ENCODE results near the gene SUFU.

Gene SUFU

DNA sequence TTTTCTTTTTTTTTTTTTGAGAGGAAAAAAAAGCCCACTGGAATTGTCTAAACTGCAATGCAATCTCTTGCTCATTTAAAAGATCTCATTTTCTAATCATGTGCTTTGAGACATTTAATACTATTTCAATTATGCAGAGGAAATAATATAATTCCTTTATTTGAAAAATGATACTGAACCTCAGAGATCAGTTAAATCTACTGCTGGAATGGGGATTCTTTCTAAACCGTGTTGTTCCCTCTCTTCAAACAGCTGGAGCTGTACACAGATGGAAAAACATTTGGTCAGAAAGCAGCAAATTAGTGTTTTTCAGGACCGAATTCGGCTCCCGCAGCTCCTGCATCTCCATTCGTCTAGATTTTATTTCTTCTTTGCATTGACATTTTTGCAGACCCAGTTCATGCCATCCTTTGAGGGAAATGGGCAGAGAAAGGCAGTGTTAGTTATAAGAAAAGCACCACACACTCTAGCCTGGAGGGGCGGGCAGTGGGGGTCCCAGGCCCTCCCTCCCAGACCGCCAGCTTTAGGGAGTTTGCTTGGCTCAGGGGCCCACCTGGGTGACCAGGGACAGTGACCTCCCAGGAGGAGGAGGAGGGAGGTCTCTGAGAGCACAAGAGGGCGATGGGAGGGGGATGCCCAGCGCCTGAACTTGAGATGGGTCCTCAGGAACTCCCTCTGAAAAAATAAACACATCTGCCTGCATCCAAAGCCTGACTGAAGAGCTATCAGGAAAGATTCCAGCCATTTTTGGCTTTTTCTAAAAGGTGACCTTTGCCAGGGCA, 173.0 kb downstream of the SUFU start:
- no peak for DNase-seq

DNA sequence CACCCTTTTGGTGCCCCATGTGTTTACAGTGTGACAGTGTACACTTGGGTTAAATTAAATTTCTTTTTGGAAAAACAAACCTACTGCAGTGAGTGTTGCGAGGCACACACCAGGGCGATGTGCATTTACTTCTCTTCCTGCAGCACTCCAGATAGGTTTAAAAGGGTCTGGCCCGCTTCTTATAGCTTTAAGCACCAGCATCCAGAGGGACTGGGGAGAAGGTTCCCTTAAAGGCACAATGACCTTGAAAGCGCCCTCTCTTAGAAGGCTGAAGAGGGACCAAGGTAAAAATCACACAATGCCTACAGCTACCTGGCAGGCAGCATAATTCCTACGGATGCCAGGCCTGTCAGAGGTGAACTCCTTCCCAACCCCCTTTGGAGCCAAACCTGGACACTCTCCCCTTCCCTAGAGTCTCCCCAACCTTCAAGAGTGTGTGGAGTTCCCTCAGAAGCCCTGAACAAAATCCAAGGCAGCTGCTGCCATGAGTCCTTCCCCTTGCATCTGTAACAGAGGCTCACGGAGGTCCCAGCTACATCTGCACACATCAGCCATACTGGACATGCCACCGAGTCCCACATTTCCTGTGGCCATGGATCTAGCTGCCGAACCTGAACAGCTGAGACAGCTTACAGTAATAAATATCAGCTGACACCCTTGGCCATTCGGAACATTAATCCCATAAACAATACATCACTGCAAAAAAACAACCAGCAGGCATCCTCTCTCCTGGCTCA, 173.7 kb downstream of the SUFU start:
- no peak for DNase-seq

DNA sequence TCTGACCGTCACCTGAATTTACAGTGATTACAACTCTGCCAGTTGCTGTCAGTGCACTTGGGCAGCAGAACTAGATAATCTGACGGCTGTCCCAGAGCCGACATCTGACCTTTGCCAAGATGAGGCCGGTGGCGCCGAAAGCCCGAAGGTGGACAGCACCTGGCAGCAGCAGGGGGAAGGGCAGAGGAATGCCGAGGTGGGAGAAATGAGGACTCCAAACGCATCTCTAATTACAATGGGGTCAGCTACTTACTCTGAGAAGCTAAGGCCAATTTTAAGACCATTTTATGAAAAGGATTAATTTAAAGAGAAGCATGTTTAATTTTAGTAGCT, 174.3 kb downstream of the SUFU start:
- DNase-seq, result no peak

DNA sequence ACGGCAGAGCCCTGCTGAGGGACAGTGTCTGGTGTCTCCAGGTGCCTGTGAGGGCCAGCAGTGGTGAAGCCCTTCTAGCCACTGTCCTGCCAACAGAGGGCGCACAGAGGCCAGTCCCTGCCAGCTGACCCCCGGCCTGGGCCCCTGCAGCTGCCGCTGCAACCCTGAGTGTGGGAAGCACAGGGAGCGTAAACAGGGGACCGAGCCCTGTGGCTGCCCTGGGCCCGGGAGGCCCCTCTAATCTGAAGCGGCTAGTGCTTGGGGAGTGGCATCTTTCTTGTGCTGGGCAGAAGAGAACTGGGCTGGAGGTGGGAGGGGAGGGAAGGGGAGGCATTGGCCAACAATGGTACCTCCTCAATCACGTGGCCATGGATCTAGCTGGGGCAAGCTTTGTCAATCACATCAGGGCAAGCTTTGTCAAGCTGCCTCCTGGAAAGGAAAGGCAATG, 175.1 kb downstream of the SUFU start:
- DNase-seq, result no peak

DNA sequence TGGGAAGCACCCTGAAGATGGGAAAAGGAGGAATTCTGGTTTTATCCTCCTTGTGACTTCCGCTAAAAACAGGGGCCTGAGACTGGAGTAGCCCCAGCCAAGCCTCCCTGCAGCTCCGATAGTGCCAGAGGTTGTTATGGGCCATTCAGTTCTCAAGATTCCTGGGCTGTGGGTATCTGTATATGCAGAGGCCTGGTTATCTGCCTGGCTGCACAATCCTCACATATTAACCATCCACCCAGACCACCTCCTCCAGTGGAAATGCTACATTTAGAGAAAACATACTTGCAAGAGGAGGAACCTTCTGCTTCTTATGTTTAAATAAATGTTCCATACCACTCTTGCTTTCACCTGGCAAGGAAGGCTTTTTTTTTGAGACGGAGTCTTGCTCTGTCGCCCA, 175.8 kb downstream of the SUFU start:
- no peak for DNase-seq

DNA sequence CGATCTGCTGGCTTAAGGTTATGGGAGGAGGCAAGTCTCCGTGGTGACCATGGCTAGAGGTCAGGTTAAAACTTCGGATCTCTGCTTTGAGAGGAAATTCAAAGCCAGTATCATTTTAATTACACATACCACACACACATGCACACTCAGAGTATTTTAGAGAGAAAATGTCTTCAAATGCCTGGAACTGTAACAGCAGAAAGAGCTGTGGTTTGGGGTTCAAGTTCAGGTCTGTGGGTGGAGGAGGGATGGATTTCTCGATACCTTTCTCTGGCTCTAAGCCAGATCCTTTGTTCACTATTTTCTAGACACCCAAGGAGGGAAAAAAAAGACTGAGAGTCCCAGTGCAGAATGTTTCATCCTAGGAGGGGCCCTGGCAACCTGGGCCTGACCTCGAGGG, 177.9 kb downstream of the SUFU start:
- no peak for DNase-seq

DNA sequence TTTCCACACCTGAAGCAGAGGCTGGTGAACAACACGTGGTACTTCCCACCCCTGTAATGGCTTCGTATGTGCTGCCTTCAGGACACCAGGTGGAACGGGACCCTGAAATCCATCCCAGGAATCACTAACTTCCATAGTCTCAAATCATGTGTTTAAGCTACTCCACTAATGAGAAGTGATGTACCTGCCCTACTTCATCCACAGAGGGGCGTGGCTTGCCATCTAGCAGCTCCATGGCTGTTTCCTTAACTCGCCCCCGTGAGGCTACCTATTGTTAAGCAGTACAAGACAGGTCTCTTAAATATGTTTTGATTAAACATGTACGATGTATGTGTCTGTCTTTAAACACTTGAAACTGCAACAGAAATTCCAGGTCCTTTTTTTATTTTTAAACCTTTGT, 178.6 kb downstream of the SUFU start:
- no peak for DNase-seq

DNA sequence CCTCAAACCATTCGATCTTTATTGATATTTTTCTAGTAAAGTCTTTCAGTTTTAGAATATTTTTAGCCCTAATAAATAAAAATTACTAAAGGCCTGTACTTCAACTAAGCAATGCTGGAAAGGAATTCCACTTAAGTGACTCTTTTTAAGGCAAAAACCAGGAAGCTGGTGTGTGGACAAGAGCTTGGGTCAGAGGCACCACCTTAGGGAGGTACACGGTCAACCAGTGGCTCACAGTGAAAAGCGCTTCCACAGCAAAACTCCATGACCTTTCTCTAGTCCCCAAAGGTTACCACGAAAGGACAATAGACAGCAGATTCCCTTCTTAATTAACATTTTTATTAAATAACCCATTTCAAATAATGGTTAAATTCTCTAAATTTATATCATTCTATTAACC, 179.2 kb downstream of the SUFU start:
- no peak for DNase-seq
